Activated CD8-positive, alpha-beta memory T cell treated with anti-CD3 and anti-CD28 coated beads for 24 hours (primary cell): ENCODE results near the gene N4BP2.
"Not testable (repeated sequence)": the region's sequence is repeated elsewhere in the genome, so short reads cannot be mapped to it uniquely, and the experiment has no call there.

Experiments
- DNase-seq: peaks from one replicate; pipeline ENCODE4 v3.0.0-alpha.2; 2020

The N4BP2 gene

DNA sequence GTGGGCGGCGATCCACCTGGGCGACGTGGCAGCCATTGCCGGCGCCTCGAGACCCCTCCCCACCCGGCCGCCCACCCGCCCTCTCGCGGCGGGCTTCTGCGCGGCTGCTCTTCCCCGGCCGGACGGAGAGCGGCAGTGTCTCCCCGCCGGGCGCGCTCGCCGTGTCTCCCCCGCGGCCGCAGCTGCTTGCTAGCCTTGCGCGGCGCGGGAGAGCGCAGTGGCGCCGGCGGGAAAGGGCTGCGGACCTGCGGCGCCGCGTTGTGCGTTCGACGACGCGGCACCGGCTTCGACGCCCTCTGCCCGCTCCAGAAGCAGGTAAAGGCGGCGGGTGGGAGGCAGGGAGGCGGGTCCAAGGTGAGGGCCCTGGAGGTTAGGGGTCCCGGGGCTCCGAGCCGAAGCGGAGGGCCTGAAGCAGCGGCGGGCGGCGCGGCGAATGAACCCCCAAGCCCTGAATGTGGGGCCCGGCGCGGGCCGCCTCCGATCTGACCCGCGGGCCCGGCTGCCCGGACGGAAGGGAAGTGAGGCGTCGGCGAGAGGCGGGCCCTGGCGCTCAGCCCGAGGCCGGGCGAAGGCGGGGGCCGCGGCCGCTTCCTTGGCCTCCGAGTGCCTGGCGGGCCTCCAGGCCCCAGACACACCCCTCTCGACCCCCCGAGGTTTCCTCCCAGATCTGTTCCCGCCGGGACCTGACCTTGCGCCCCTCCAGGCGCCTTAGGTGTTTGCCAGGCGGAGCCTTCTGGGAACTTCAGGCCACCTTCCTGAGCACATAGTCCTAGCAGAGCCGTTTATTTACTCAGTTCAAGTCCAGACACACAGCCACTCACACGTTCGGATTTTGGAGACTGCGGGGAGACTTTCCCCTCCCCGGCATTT is at the start of gene N4BP2:
Gene N4BP2 (plus strand): TSS at position 135 of the 870 bp plus-strand sequence. CDS start 40,491 bp downstream, outside the sequence.
- peak; percentile 86 for DNase-seq

DNA sequence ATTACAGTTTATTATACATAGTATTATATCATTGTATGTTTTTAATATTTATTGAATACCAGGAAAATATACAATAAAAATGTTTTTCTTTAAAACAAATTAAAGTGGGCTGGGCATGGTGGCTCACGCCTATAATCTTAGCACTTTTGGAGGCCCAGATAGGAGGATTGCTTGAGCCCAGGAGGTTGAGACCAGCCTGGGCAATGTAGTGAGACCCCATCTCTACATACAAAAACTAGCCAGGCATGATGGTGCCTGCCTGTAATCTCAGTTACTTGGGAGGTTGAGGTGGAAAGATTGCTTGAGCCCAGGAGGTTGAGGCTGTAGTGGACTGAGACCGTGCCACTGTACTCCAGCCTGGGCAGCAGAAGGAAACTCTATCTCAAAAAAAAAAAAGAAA is 40.6 kb upstream of the N4BP2 start:
- no peak for DNase-seq

GRCh38 chr4:40020221-40020620 is 36.4 kb upstream of the N4BP2 start:
- no peak for DNase-seq

GRCh38 chr4:40021116-40021515 is 35.5 kb upstream of the N4BP2 start:
- not testable (repeated sequence) for DNase-seq

- not testable (repeated sequence) for DNase-seq
Measured at GRCh38 chr4:40024049-40024448, 32.6 kb upstream of the N4BP2 start.

- no peak for DNase-seq
Measured at GRCh38 chr4:40032785-40033184, 23.9 kb upstream of the N4BP2 start.

DNA sequence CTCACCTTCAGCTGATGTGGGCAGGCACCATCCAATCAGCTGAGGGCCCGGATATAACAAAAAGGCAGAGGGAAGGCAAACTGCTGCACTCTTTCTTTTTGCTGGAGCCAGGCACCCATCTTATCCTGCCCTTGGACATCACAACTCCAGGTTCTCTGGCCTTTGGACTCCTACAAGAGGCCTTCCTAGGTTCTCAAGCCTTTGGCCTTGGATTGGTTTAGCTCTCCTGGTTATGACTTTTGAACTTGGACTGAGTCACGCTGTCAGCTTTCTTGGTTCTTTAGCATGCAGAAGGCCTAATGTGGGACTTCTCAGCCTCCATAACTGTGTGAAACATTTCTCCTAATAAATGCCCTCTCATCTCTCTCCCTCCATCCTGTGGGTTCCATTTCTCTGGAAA is 23.0 kb upstream of the N4BP2 start:
- no peak for DNase-seq

- DNase-seq, result no peak
Measured at GRCh38 chr4:40038977-40039376, 17.7 kb upstream of the N4BP2 start.

DNA sequence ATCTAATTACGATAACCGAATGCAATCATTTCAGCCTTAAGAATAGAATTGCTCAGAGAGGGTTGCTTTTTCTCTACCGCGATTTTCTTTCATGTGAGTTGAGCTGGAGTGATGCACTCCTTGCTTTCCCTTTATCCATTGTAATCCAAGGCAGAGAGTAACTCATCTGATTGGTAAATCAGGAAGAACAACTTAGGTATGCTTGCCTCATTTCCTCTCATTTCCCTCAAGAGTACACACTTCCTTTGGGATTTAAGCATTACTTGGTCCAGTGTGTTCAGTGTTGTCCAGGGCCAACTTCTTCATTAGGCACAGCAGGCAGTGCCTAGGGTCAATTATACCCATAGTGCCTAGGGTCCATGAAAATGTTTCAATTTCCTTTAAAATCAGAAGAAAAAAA is 15.7 kb upstream of the N4BP2 start:
- no peak for DNase-seq

GRCh38 chr4:40043786-40044185 is 12.9 kb upstream of the N4BP2 start:
- DNase-seq, result no peak

DNA sequence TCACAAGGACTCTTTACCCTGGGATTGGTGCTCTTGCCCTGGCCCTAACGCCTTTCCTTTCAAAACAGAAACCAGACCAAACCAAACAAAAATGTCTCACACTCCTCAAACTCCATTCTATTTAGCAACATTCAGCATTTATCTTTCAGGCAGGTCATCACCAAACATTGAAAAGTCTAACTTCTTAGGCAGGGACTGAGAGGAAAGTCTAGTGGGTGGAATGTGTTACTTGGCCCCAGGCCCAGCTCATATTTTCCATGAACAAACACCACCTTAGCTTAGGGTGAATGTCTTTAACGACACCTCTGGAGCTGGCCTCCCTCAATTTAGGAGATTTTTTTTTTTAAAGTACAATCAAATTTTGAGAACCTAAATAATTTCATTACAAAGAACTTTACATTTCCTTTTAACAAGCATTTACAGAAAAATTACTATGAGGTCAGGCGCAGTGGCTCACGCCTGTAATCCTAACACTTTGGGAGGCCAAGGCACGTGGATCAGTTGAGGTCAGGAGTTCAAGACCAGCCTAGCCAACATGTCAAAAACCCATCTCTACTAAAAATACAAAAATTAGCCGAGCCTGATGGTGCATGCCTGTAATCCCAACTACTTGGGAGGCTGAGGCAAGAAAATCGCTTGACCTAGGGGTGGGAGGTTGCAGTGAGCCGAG is 10.2 kb upstream of the N4BP2 start:
- DNase-seq, result peak; percentile 56

GRCh38 chr4:40053161-40053560 is 3.5 kb upstream of the N4BP2 start:
- DNase-seq, result no peak

DNA sequence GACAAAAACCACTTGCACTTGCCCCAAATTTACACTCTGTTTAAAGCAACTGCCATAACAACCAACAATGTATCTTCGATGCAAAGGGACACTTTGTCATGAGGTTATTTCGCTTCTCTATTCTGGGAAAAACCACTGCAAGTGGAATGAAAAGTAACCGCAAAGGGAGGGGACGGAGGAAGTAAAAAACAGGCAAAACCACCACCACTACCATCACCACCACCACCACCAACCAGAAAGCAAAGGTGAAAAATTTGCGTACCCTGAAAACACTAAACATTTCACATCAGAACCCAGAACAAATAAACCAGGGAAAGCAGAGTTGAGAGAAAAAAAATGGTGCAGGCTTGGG is 1.2 kb upstream of the N4BP2 start:
- DNase-seq, result no peak

DNA sequence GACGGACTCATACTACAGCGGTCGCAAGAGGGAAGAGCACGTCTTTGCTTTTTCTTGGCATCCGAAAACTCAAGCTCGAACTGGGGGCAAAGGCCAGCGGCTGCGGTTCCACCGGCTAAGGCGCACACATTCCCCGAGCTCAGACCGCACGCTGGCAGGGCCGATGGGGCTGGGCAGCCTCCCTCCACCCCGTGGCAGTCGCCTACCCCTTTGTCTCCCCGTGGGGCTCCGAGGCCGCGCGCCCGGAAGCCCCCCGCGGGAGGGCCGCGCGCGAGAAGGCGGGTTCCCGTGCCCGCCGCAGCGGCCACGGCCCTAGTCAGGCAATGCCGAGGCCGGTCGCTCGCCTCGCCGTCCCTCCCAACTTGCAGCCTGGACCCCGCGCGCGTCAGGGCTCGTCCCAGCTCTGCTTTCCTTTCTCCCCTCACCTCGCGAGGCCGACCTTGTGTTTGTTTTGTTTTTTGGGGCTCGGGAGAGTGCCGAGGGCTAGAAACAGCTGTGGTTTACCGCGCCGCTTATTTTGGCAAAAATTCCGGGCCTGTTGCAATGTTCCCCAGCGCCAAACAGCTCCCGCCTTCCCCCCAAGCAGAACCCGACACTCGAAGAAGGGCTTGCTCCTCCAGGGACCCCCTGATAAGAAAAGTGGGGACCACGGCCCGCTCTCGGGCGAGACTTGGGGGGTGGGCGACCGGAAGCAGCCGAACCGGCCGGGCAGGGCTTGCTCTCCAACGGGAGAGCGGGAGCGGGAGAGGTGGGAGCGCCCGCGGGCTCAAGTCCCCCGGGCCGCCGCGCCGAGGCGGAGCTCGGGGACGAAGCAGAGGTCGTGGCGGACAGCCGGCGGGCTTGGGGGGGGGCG is 561 bp upstream of the N4BP2 start:
- peak; percentile 85 for DNase-seq

DNA sequence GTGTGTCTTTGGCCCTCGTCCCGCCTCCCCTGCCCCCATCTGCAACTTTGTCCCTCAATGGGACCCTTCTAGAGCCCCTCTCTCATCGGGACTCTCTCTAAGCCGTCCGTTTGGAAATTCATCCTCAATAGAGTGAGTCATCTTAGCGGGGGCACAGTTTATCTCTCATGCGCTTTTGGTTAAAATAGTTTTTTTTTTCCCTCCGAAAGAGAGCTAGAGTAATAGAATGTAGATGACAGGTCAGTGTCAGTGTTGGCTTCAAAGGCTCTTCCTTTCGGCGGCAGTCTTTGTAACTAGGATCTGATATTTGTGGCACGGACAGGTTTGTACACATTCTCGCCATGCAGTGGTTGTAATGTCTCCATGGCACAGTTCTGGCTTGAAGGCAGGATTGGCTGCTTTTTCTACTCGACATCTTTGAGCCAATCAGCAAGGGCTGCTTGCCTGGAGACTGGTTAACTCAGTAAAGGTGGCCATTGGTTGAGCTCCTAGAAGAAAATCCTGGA is 989 bp downstream of the N4BP2 start:
- peak; percentile 76 for DNase-seq

GRCh38 chr4:40058121-40058520 is 1.5 kb downstream of the N4BP2 start:
- DNase-seq, result no peak

DNA sequence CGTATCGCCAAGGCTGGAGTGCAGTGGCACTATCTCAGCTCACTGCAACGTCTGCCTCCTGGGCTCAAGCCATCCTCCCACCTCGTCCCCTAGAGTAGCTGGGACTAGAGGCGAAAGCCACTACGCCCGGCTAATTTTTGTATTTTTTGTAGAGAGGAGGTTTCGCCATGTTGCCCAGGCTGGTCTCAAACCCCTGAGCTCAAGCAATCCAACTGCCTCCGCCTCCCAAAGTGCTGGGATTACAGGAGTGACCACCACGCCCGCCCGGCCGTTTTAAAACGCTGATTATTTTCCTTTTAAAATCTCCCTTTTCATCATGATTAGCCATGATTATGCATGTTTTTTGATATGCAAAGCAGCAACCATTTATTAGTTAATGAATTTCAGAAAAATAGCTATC is 2.2 kb downstream of the N4BP2 start:
- peak; percentile 26 for DNase-seq

- DNase-seq, result peak; percentile 38
Measured at GRCh38 chr4:40059362-40059761, 2.7 kb downstream of the N4BP2 start.

DNA sequence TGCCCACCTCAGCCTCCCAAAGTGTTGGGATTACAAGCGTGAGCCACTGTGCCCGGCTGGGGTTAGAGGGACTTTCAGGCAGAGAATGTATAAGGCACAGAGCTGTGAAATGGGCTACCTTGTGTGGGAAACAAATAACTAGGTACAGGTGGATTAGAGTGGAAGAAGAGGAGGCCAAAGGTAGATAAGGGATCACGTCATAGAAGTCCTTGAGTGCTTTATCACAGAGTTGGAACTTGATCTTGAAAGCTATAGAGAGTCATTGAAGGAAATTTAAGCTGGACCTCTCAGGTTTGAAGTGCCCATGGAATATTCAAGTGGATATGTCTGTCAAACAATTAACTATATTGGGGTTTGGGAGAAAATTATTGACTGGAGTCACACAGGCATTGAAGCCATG is 8.4 kb downstream of the N4BP2 start:
- peak; percentile 26 for DNase-seq

- no peak for DNase-seq
Measured at GRCh38 chr4:40066651-40067050, 10.0 kb downstream of the N4BP2 start.

GRCh38 chr4:40070387-40070786 is 13.7 kb downstream of the N4BP2 start:
- peak; percentile 35 for DNase-seq

DNA sequence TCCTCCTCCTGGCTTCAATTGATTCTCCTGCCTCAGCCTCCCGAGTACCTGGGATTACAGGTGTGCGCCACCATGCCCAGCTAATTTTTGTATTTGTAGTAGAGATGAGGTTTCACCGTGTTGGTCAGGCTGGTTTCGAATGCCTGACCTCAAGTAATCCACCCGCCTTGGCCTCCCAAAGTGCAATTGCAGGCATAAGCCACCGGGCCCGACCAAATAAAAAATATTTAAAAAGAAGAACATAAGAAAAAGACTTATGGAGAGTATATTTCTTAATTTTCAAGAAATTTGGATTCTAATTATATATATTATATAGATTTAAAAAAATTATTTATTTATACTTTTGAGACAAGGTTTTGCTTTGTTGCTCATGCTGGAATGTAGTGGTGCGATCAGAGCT is 29.8 kb downstream of the N4BP2 start:
- peak; percentile 44 for DNase-seq

- no peak for DNase-seq
Measured at GRCh38 chr4:40087799-40088366, 31.2 kb downstream of the N4BP2 start.
